ENCODE results near the gene AGAP3.

AGAP3 gene

DNA sequence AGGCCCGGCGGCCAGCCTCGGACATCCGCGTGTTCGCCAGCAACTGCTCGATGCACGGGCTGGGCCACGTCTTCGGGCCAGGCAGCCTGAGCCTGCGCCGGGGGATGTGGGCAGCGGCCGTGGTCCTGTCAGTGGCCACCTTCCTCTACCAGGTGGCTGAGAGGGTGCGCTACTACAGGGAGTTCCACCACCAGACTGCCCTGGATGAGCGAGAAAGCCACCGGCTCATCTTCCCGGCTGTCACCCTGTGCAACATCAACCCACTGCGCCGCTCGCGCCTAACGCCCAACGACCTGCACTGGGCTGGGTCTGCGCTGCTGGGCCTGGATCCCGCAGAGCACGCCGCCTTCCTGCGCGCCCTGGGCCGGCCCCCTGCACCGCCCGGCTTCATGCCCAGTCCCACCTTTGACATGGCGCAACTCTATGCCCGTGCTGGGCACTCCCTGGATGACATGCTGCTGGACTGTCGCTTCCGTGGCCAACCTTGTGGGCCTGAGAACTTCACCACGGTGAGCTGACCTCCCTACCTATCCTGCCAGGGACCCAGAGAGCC is 37.3 kb upstream of the AGAP3 start:
- Histone ChIP-seq H3K36me3 (peaks cover 3% of the 10 kb centered on the region; the same call in 1 of the 2 replicates), H3K4me3 (ENCODE audit: low read depth, low read length) (no peak overlapping the region), H3K27ac (no peak overlapping the region), H3K27me3 (ENCODE audit: insufficient read depth, low read depth, severe bottlenecking) (no peaks in the 10 kb centered on the region), H3K9me3 (ENCODE audit: severe bottlenecking) (no peaks in the 10 kb centered on the region)
- no peak for DNase-seq
- TF ChIP-seq, protein P1, sequence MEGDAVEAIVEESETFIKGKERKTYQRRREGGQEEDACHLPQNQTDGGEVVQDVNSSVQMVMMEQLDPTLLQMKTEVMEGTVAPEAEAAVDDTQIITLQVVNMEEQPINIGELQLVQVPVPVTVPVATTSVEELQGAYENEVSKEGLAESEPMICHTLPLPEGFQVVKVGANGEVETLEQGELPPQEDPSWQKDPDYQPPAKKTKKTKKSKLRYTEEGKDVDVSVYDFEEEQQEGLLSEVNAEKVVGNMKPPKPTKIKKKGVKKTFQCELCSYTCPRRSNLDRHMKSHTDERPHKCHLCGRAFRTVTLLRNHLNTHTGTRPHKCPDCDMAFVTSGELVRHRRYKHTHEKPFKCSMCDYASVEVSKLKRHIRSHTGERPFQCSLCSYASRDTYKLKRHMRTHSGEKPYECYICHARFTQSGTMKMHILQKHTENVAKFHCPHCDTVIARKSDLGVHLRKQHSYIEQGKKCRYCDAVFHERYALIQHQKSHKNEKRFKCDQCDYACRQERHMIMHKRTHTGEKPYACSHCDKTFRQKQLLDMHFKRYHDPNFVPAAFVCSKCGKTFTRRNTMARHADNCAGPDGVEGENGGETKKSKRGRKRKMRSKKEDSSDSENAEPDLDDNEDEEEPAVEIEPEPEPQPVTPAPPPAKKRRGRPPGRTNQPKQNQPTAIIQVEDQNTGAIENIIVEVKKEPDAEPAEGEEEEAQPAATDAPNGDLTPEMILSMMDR (IDR thresholded peaks at IDR 0.05; ENCODE audit: low read depth, low read length), result no peak

DNA sequence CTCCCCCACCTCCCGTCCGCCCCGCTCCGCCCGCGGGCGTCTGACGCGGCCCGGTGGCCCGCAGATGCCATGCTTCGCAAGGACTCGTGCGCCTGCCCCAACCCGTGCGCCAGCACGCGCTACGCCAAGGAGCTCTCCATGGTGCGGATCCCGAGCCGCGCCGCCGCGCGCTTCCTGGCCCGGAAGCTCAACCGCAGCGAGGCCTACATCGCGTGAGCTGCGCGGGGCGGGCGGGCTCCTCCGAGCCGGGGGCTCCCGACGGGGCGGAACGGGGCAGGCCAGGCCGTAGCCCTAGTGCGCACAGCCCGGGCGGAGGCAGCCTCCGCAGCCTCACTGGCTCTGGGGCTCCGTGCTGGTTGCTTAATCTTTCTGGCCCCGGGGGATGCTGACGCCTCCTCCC is 35.2 kb upstream of the AGAP3 start:
- TF ChIP-seq, protein P1 (IDR thresholded peaks at IDR 0.05; ENCODE audit: low read depth, low read length), result no peak
- no peak overlapping the region for H3K4me3 ChIP-seq (ENCODE audit: low read depth, low read length)
- no peaks in the 10 kb centered on the region for H3K9me3 ChIP-seq (ENCODE audit: severe bottlenecking)

DNA sequence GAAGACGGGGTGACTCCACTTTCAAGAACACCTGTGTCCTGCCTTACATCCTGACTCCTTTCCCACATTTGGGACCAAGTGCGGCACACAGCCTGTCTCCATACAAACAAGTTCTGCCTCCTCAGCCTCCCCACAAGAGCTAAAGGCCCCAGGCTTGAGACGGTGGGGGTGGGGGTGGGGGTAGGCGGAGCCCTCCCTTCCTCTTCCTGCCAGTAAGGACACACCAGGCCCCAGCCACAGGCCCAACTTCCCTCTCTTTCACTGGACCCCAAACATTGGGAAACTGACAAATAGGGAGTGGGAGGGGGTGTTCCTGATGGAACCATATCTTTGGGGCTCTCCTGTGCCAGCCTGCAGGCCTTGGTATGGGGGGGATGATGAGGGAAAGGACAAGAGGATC is 33.2 kb upstream of the AGAP3 start:
- Histone ChIP-seq H3K4me3 (ENCODE audit: low read depth, low read length) (no peak overlapping the region), H3K27ac (no peak overlapping the region), H3K27me3 (ENCODE audit: insufficient read depth, low read depth, severe bottlenecking) (no peaks in the 10 kb centered on the region), H3K9me3 (ENCODE audit: severe bottlenecking) (no peaks in the 10 kb centered on the region), H3K36me3 (no peaks in the 10 kb centered on the region; the same call in 1 of the 2 replicates)
- TF ChIP-seq, protein P1 (IDR thresholded peaks at IDR 0.05; ENCODE audit: low read depth, low read length), result no peak
- no peak for DNase-seq

More for the DNA sequence above, 35.2 kb upstream of the AGAP3 start:
- no peaks in the 10 kb centered on the region for H3K27me3 ChIP-seq (ENCODE audit: insufficient read depth, low read depth, severe bottlenecking)
- no peak for DNase-seq
- no peak overlapping the region for H3K27ac ChIP-seq
- H3K36me3 ChIP-seq, result no peaks in the 10 kb centered on the region; the same call in 1 of the 2 replicates

DNA sequence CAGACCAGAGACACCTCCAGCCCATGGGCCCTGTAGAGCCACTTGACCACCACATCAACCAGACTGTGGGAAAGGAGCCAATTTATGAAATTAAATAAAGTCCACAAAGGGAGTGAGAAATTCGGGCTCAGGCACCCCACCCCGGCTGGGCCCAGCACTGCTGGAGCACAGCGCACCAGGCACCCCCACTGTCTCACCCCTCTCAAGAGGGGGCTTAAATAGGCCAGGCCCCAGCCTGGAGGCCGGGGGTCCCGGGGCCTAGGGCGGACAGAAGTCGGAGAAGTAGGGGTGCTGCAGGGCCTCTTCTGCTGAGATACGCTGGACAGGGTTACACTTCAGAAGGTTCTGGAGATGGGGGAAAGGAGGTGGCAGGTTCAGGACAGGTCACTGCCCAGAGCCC is 32.5 kb upstream of the AGAP3 start:
- Histone ChIP-seq H3K4me3 (ENCODE audit: low read depth, low read length) (no peak overlapping the region), H3K27ac (no peak overlapping the region), H3K9me3 (ENCODE audit: severe bottlenecking) (no peaks in the 10 kb centered on the region), H3K27me3 (ENCODE audit: insufficient read depth, low read depth, severe bottlenecking) (no peaks in the 10 kb centered on the region), H3K36me3 (no peaks in the 10 kb centered on the region; the same call in 1 of the 2 replicates)
- no peak for DNase-seq
- TF ChIP-seq, protein P1 (IDR thresholded peaks at IDR 0.05; ENCODE audit: low read depth, low read length), result no peak

DNA sequence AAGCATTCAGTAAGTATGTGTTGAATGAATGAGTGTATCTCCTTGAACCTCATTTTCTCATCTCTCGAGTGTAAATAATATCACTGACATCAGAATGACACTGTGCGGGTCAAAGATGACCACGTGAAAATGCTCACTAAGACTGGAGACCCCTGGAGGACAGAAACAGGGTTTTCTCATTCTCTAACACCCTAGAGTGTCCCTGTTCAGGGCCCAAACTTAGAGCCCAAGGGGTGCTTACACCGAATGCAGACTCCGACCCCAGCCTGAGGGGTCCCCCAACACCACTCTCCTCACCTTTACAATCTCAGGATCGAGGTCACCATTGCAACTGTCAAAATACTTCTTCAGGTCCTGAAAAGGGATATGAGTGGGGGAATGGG is 30.0 kb upstream of the AGAP3 start:
- no peak overlapping the region for H3K27ac ChIP-seq
- no peak for DNase-seq
- TF ChIP-seq, protein P1 (IDR thresholded peaks at IDR 0.05; ENCODE audit: low read depth, low read length), result no peak
- H3K27me3 ChIP-seq (ENCODE audit: insufficient read depth, low read depth, severe bottlenecking), result no peaks in the 10 kb centered on the region
- H3K4me3 ChIP-seq (ENCODE audit: low read depth, low read length), result no peak overlapping the region
- no peaks in the 10 kb centered on the region; the same call in 1 of the 2 replicates for H3K36me3 ChIP-seq
- no peaks in the 10 kb centered on the region for H3K9me3 ChIP-seq (ENCODE audit: severe bottlenecking)
